RWPE1 (cell line): ENCODE data around the gene NMNAT2.
"Not testable (repeated sequence)": the region's sequence is repeated elsewhere in the genome, so short reads cannot be mapped to it uniquely, and the experiment has no call there.

Experiments used
- CTCF ChIA-PET: fragments of 350-600 bp; sonication (Branson Sonifier 250); formaldehyde crosslinking; extraction: SDS; loops from one replicate; lab custom pipeline; 2021; lab: Yijun Ruan, JAX
- POLR2A ChIA-PET: fragments of 400-600 bp; formaldehyde crosslinking; extraction: SDS; loops from one replicate; lab custom pipeline; 2020; ENCODE audit warnings: antibody characterized with exemption; ENCODE audit not compliant: low non-redundant PET; lab: Yijun Ruan, JAX
- DNase-seq: peaks from one replicate; pipeline ENCODE4 v3.0.0; 2012; ENCODE audit warnings: low spot score
- H3K27ac ChIP-seq: fragments of 450-650 bp; 2 replicates; pipeline ENCODE4 v1.5.1; 2017
- CTCF ChIP-seq: fragments of 450-650 bp; conservative IDR thresholded peaks from 2 replicates; pipeline ENCODE4 v1.5.1; 2017; ENCODE audit warnings: low read depth, mild to moderate bottlenecking

NMNAT2 gene

DNA sequence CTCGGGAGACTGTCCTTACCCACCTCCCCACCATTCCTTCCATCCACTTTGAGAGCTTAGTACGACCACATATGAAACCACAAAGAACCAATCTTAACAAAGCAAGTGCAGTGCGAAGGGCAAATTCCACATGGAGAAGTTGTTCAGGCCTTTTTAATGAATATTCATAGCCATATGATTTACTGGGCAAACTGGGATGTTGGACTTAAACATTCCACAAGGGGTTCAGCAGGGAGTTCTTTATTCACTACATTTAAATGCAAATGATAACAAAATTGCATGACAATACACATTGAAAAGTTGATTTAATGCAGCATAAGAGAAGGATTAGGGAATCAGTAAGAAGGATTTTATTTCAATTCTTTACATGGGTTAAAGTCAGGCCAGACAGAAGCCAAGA lies 14.7 kb downstream of the NMNAT2 start:
- no peak for DNase-seq
- POLR2A ChIA-PET, result no interaction called here
- H3K27ac ChIP-seq, result no peak overlapping the region
- TF ChIP-seq CTCF, result no peak
- CTCF ChIA-PET, result no interaction called here

GRCh38 chr1:183401565-183401964 lies 16.6 kb downstream of the NMNAT2 start:
- H3K27ac ChIP-seq, POLR2A ChIA-PET, DNase-seq, CTCF ChIA-PET: not testable (repeated sequence)

GRCh38 chr1:183394435-183394834 lies 23.7 kb downstream of the NMNAT2 start:
- ChIA-PET CTCF (no interaction called here), POLR2A (no interaction called here)
- H3K27ac ChIP-seq, result no peak overlapping the region
- DNase-seq, result no peak
- TF ChIP-seq CTCF, result no peak

DNA sequence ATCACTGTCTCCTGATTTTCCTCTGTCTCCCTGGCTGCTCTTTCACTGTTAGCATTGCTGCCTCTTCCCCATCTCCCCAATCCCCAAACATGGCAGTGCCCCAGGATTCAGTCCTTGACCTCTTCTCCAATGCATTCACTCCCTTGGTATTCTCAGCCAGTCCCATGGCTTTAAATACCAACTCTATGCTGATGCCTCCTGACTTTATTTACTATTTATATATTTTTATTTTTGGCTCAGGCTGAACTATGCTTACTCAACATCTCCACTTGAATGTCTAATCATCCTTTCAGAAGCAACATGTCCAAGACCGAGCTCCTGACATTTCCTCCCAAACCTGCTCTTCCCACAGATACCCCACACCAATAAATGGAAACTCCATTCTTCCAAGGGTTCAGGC lies 26.3 kb downstream of the NMNAT2 start:
- ChIA-PET POLR2A (no interaction called here), CTCF (no interaction called here)
- no peak for DNase-seq
- TF ChIP-seq CTCF, result no peak
- H3K27ac ChIP-seq, result no peak overlapping the region

- TF ChIP-seq CTCF, result no peak
- no peak for DNase-seq
- ChIA-PET POLR2A (no interaction called here), CTCF (no interaction called here)
- H3K27ac ChIP-seq, result no peak overlapping the region
Measured at GRCh38 chr1:183390561-183390960, 27.6 kb downstream of the NMNAT2 start.

- CTCF ChIA-PET, result no interaction called here
- DNase-seq, result no peak
- H3K27ac ChIP-seq, result no peak overlapping the region
- POLR2A ChIA-PET, result no interaction called here
- no peak for TF ChIP-seq CTCF
Measured at GRCh38 chr1:183388735-183389134, 29.4 kb downstream of the NMNAT2 start.

- TF ChIP-seq CTCF, result no peak
- ChIA-PET POLR2A (no interaction called here), CTCF (interaction anchor here (0.6 to 1.0 kb wide), 2 partner anchors 13 to 14 kb away, joined by 3 read pairs; no protein-coding TSS in a partner anchor)
- H3K27ac ChIP-seq, result no peak overlapping the region
- DNase-seq, result peak; percentile 17
Measured at GRCh38 chr1:183385340-183386144, 32.6 kb downstream of the NMNAT2 start.
